ENCODE measurements around the gene CRIP2. TPM values are rescaled to one million over a fixed set of nuclear protein-coding genes. Genes with fewer than 3 reads are reported as not detected.

The CRIP2 gene
- total RNA-seq, 2 donors from 2014 or later, result 0.97 to 2.2 TPM

- no peaks in the 10 kb centered on the region for H3K9me3 Mint-ChIP-seq
- H3K27ac Mint-ChIP-seq, result peak overlapping the region; percentile 100
- H3K4me3 Mint-ChIP-seq, result peak overlapping the region; percentile 78
- ATAC-seq (replicated peaks), result no peak
- no peaks in the 10 kb centered on the region for H3K27me3 Mint-ChIP-seq
- H3K4me1 Mint-ChIP-seq, result peaks cover 15% of the 10 kb centered on the region
- H3K36me3 Mint-ChIP-seq (ENCODE audit: low read depth), result peaks cover under 1% of the 10 kb centered on the region
These were observed 8.0 kb downstream of the CRIP2 start for GRCh38 chr14:105482486-105483110.

GRCh38 chr14:105483300-105484068 is 8.9 kb downstream of the CRIP2 start:
- Mint-ChIP-seq H3K27me3 (no peaks in the 10 kb centered on the region), H3K27ac (peak overlapping the region; percentile 100), H3K36me3 (ENCODE audit: low read depth) (peaks cover 8% of the 10 kb centered on the region), H3K4me3 (no peak overlapping the region), H3K9me3 (no peaks in the 10 kb centered on the region), H3K4me1 (peaks cover 15% of the 10 kb centered on the region)
- ATAC-seq (replicated peaks), result no peak

DNA sequence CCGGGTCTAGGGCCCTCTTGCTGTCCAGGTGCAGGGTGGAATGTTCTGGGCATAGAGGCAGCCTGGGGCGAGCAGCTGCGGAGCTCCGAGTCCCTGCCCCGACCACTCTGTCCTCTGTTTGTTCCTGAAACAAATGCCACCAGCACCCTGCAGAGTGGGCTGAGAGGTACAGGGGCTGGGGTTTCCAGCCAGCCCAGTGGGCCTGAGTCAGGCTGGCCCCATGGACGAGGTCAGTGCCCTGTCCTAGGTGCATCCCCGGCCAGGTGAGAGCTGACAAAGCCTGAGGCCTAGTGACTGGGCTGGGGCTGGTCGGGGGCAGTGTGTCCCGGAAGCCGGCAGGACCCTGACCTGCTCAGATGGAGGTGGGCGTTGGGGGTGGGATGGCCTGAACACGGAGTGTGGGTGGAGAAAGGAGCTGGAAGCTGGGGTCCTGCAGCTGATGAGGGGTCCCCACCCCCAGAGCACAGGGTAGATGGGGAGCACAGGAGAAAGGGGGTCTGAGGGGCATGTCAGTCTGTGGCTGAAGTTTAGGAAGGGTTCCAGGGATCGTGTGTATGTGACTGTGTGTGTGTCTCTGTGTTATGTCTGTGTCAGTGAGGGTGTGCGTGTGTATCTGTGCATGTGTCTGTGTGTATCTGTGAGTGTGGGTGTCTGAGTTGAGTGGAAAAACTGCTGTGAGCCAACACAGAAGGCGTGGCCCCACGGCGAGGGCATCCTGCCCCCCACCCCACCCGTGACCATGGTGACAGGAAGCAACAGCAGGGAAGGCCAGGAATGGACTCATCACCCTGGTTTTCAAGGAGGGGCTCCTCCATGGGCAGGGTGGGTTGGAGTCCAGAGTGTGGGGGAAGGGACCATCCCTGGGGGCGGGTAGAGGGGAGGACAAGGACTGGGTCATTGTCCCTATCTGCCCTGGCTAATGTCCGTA is 9.7 kb downstream of the CRIP2 start:
- H3K27me3 Mint-ChIP-seq, result no peaks in the 10 kb centered on the region
- H3K4me3 Mint-ChIP-seq, result peak overlapping the region; percentile 7
- H3K27ac Mint-ChIP-seq, result peak overlapping the region; percentile 100
- H3K36me3 Mint-ChIP-seq (ENCODE audit: low read depth), result peaks cover 17% of the 10 kb centered on the region
- ATAC-seq (replicated peaks), result no peak
- H3K4me1 Mint-ChIP-seq, result peaks cover 16% of the 10 kb centered on the region
- H3K9me3 Mint-ChIP-seq, result no peaks in the 10 kb centered on the region

- no peak for ATAC-seq (replicated peaks)
- peak overlapping the region; percentile 100 for H3K27ac Mint-ChIP-seq
- H3K4me1 Mint-ChIP-seq, result peaks cover 20% of the 10 kb centered on the region
- peak overlapping the region; percentile 7 for H3K4me3 Mint-ChIP-seq
- H3K27me3 Mint-ChIP-seq, result no peaks in the 10 kb centered on the region
- H3K36me3 Mint-ChIP-seq (ENCODE audit: low read depth), result peaks cover 23% of the 10 kb centered on the region
- no peaks in the 10 kb centered on the region for H3K9me3 Mint-ChIP-seq
These were observed 10.4 kb downstream of the CRIP2 start for GRCh38 chr14:105484997-105485393.

DNA sequence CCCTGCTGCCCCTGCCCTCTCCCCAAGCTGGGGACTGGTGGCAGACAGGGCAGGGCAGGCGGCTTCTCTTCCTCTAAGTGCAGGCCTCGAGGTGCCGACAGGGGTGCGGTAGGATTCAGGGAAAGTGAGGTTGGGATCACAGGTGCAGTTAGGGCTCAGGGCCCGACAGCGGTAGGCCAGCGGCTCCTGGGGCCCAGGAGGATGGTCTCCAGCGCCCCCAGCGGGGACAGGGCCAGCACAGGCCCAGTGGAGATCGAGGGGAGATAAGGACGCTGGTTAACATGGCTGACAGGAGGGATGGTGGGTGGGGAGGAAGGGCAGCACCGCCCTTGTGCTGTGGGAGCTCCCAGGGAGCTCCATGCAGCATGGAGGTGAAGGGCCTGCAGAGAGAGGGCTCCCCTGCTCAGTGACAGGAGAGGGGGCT is 11.1 kb downstream of the CRIP2 start:
- peak overlapping the region; percentile 86 for H3K4me3 Mint-ChIP-seq
- H3K27me3 Mint-ChIP-seq, result no peaks in the 10 kb centered on the region
- H3K4me1 Mint-ChIP-seq, result peaks cover 20% of the 10 kb centered on the region
- peaks cover 25% of the 10 kb centered on the region for H3K36me3 Mint-ChIP-seq (ENCODE audit: low read depth)
- ATAC-seq (replicated peaks), result no peak
- peak overlapping the region; percentile 81 for H3K27ac Mint-ChIP-seq
- no peaks in the 10 kb centered on the region for H3K9me3 Mint-ChIP-seq

DNA sequence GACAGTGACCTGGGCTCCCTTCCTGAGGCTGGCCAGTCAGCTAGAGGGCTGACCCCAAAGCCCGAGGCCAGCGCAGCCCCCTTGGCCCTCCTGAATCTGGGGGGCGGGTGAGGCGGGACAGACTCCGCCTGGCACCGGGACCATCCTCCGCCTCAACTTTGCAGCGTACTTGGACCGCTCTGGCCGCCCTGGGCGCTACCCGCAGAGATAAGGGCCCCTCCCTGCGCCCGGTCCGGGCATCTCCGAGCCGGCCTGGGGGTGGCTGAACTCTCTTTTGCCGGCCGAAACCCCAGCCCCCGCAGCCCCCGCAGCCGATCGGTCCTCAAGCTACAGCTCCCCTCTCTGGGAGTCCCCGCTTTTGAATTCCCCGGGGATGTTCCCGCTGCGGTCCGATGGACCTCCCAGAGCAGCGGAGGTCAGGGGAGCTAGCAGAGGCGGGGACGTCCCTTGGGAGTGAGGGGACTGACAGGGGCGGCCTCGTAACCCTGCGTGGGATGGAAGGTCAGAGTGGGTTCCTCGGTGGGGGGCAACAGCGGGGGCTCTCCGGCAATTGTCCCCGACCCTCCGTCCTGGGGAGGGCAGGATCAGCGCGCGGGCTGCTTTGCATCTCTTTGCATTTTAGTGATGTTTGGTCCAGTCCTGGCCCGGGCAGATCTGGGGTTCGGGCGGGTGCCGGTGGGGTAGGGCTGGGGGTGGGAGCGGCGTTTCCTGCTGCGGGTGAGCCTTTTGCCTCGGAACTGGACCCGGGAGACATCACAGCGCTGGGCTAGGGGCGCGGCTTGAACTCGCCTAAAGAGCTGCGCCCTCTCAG is 11.7 kb downstream of the CRIP2 start, which contains the start of gene CRIP1:
CRIP1 (plus strand) TSS at position 724 of the 811 bp plus-strand sequence. CDS start 374 bp downstream, outside the sequence.
- ATAC-seq (replicated peaks), result no peak
- Mint-ChIP-seq H3K27me3 (no peaks in the 10 kb centered on the region), H3K4me1 (peaks cover 20% of the 10 kb centered on the region), H3K9me3 (no peaks in the 10 kb centered on the region), H3K36me3 (ENCODE audit: low read depth) (peaks cover 29% of the 10 kb centered on the region), H3K27ac (peak within 1 kb of the TSS; percentile 92), H3K4me3 (peak within 1 kb of the TSS; percentile 86)

GRCh38 chr14:105486974-105487448 is 12.4 kb downstream of the CRIP2 start:
- Mint-ChIP-seq H3K4me1 (peaks cover 22% of the 10 kb centered on the region), H3K36me3 (ENCODE audit: low read depth) (peaks cover 33% of the 10 kb centered on the region), H3K4me3 (peak overlapping the region; percentile 86), H3K27me3 (no peaks in the 10 kb centered on the region), H3K27ac (peak overlapping the region; percentile 92), H3K9me3 (no peaks in the 10 kb centered on the region)
- ATAC-seq (replicated peaks), result no peak

GRCh38 chr14:105487449-105487985 is 12.9 kb downstream of the CRIP2 start:
- H3K9me3 Mint-ChIP-seq, result no peaks in the 10 kb centered on the region
- H3K27me3 Mint-ChIP-seq, result no peaks in the 10 kb centered on the region
- ATAC-seq (replicated peaks), result peak; percentile 8
- peaks cover 17% of the 10 kb centered on the region for H3K4me1 Mint-ChIP-seq
- H3K27ac Mint-ChIP-seq, result peak overlapping the region; percentile 92
- H3K4me3 Mint-ChIP-seq, result peak overlapping the region; percentile 86
- H3K36me3 Mint-ChIP-seq (ENCODE audit: low read depth), result peaks cover 33% of the 10 kb centered on the region

DNA sequence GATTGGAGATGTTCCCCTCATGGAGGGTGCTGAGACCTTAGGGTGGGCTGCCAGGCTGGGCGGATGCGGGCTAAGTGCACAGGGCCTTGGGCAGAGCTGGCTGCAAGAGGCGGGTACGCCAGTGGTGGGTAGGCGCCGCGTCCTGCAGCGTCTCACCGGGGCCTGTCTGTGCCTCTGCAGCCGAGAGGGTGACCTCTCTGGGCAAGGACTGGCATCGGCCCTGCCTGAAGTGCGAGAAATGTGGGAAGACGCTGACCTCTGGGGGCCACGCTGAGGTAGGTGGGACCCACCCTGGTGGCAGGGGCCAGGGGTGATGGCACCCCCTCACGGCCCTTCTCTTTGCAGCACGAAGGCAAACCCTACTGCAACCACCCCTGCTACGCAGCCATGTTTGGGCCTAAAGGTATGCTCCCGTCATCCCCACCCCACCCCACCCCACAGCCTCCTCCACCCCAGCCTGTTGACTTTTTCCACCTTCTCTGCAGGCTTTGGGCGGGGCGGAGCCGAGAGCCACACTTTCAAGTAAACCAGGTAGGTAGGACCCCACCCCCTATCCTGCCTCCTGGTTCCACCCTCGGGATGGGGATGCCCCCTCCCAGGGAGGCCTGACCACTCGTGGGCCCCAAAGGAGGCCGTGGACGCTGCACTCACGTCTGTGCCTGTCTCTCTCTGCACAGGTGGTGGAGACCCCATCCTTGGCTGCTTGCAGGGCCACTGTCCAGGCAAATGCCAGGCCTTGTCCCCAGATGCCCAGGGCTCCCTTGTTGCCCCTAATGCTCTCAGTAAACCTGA is 13.6 kb downstream of the CRIP2 start:
- Mint-ChIP-seq H3K4me1 (peaks cover 16% of the 10 kb centered on the region), H3K9me3 (no peaks in the 10 kb centered on the region), H3K27ac (peak overlapping the region; percentile 92), H3K4me3 (peak overlapping the region; percentile 86), H3K27me3 (no peaks in the 10 kb centered on the region), H3K36me3 (ENCODE audit: low read depth) (peaks cover 33% of the 10 kb centered on the region)
- ATAC-seq (replicated peaks), result no peak

GRCh38 chr14:105488781-105489541 is 14.3 kb downstream of the CRIP2 start:
- no peak for ATAC-seq (replicated peaks)
- H3K36me3 Mint-ChIP-seq (ENCODE audit: low read depth), result peaks cover 33% of the 10 kb centered on the region
- peaks cover 16% of the 10 kb centered on the region for H3K4me1 Mint-ChIP-seq
- peak overlapping the region; percentile 92 for H3K27ac Mint-ChIP-seq
- H3K27me3 Mint-ChIP-seq, result no peaks in the 10 kb centered on the region
- H3K4me3 Mint-ChIP-seq, result peak overlapping the region; percentile 86
- no peaks in the 10 kb centered on the region for H3K9me3 Mint-ChIP-seq

DNA sequence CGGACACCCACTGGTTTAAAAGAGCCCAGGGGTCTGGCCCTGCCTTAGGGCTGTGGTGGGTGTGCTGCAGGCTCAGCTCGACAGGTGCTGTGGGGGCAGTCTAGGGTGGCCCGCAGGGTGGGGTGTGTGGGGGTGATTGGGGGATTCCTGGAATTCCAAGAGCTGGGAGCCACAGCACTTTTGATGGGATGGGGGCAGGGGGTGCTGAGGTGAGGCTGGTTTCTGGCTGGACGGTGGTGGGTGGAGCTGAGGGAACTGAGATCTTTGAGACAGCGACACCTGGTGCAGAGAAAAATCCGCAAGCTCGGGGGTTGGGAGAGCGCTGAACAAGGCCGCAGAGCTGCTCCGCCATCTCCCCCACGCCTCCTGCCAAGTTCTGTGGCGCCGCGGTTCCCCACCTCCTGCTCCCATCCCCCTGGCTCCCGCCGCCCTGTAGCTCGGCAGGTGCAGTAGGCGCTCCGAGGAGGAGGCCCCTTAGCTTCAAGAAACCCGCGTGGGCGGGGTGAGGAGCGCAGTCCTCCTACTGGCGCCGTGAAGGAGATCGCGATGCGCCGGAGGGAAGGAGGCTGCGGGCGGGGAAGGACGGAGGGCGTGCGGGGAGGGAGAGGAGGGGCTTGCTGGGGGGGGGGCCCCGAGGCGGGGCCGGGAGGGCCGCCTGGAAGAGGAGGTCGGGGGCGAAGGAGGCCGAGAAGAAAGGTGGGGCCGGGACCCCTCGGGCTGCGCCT is 15.1 kb downstream of the CRIP2 start:
- Mint-ChIP-seq H3K4me3 (peak overlapping the region; percentile 86), H3K4me1 (peaks cover 10% of the 10 kb centered on the region), H3K36me3 (ENCODE audit: low read depth) (peaks cover 33% of the 10 kb centered on the region), H3K27me3 (no peaks in the 10 kb centered on the region), H3K27ac (peak overlapping the region; percentile 92), H3K9me3 (no peaks in the 10 kb centered on the region)
- ATAC-seq (replicated peaks), result peak; percentile 13

GRCh38 chr14:105490267-105490571 is 15.6 kb downstream of the CRIP2 start:
- Mint-ChIP-seq H3K27me3 (no peaks in the 10 kb centered on the region), H3K9me3 (no peaks in the 10 kb centered on the region), H3K27ac (peak overlapping the region; percentile 92), H3K4me1 (peaks cover 9% of the 10 kb centered on the region), H3K36me3 (ENCODE audit: low read depth) (peaks cover 33% of the 10 kb centered on the region), H3K4me3 (peak overlapping the region; percentile 86)
- ATAC-seq (replicated peaks), result peak; percentile 0

Data from activated T-helper 17 cell treated with anti-CD3 and anti-CD28 coated beads, Interleukin-2, amount 50 U/mL, for 72 hours (primary cell).